Measurements from ENCODE around the gene NR6A1. TPM values are rescaled to one million over a fixed set of nuclear protein-coding genes. Genes with fewer than 3 reads are reported as not detected.

NR6A1 gene
- total RNA-seq, 1 experiment from 2014 or later = 164 TPM

GRCh38 chr9:124815601-124816000, 44.5 kb upstream of the NR6A1 start:
- TF ChIP-seq E2F1 (CRISPR knock-in tag; IDR thresholded peaks at IDR 0.05) (no peak), NR2C2 (CRISPR knock-in tag; IDR thresholded peaks at IDR 0.05) (no peak), ZNF671 (CRISPR knock-in tag; IDR thresholded peaks at IDR 0.05) (no peak), ZNF396 (CRISPR knock-in tag; IDR thresholded peaks at IDR 0.05; ENCODE audit: borderline replicate concordance) (no peak), ELF4 (CRISPR knock-in tag; IDR thresholded peaks at IDR 0.05; ENCODE audit: low read depth) (no peak), RELA (CRISPR knock-in tag; IDR thresholded peaks at IDR 0.05; ENCODE audit: borderline replicate concordance) (no peak), ATF2 (CRISPR knock-in tag; IDR thresholded peaks at IDR 0.05; ENCODE audit: borderline replicate concordance, low read depth) (no peak), RORB (CRISPR knock-in tag; IDR thresholded peaks at IDR 0.05) (no peak), FOXP4 (CRISPR knock-in tag; IDR thresholded peaks at IDR 0.05) (no peak), PREB (CRISPR knock-in tag; IDR thresholded peaks at IDR 0.05; ENCODE audit: borderline replicate concordance) (no peak)
- DNase-seq (ENCODE audit: low spot score) (no peak), ATAC-seq (no peak)
- Mint-ChIP-seq H3K4me1 (peaks cover 30% of the 10 kb centered on the region), H3K27me3 (ENCODE audit: low read depth) (no peaks in the 10 kb centered on the region), H3K27ac (no peak overlapping the region), H3K36me3 (no peaks in the 10 kb centered on the region), H3K4me3 (no peak overlapping the region), H3K9me3 (no peaks in the 10 kb centered on the region)
- ChIA-PET CTCF (interaction anchor here (0.6 to 10.1 kb wide), 4 partner anchors 25 to 1237 kb away, joined by 3 to 147 read pairs (median 30); partner anchors contain the start of genes NR6A1, OLFML2A and WDR38), POLR2A (no interaction called here)

- H3K27ac Mint-ChIP-seq = peak overlapping the region; percentile 13; the same call in 1 of the 2 replicates
- POLR2A ChIA-PET = interaction anchor here (1.1 kb wide), 1 partner anchor 47 kb away, joined by 3 read pairs; the partner anchor contains the start of genes ARPC5L and RPL35
- no peak for ATAC-seq
- H3K9me3 Mint-ChIP-seq = no peaks in the 10 kb centered on the region
- no peaks in the 10 kb centered on the region for H3K27me3 Mint-ChIP-seq (ENCODE audit: low read depth)
- peaks cover 31% of the 10 kb centered on the region for H3K4me1 Mint-ChIP-seq
- DNase-seq (ENCODE audit: low spot score) = no peak
- H3K36me3 Mint-ChIP-seq = no peaks in the 10 kb centered on the region
- H3K4me3 Mint-ChIP-seq = no peak overlapping the region
- CTCF ChIA-PET = interaction anchor here (0.6 to 10.1 kb wide), 10 partner anchors 13 to 42 kb away, joined by 3 to 147 read pairs (median 4); partner anchors contain the start of genes NR6A1, OLFML2A and WDR38
- TF ChIP-seq ATF6 (CRISPR knock-in tag; IDR thresholded peaks at IDR 0.05) = no peak
- no peak for TF ChIP-seq ATF3 (CRISPR knock-in tag; conservative IDR thresholded peaks at IDR 0.05)
- TF ChIP-seq ZMAT4 (CRISPR knock-in tag; IDR thresholded peaks at IDR 0.05) = no peak
- no peak for TF ChIP-seq CREB1 (CRISPR knock-in tag; IDR thresholded peaks at IDR 0.05)
- TF ChIP-seq SMAD3 (CRISPR knock-in tag; IDR thresholded peaks at IDR 0.05; ENCODE audit: borderline replicate concordance) = no peak
- TF ChIP-seq PREB (CRISPR knock-in tag; IDR thresholded peaks at IDR 0.05; ENCODE audit: borderline replicate concordance) = no peak
- no peak for TF ChIP-seq TEAD1 (CRISPR knock-in tag; IDR thresholded peaks at IDR 0.05)
- TF ChIP-seq FOXP4 (CRISPR knock-in tag; IDR thresholded peaks at IDR 0.05) = no peak
- TF ChIP-seq ELF4 (CRISPR knock-in tag; IDR thresholded peaks at IDR 0.05; ENCODE audit: low read depth) = no peak
- no peak for TF ChIP-seq GTF2I (CRISPR knock-in tag; conservative IDR thresholded peaks at IDR 0.05)
- no peak for TF ChIP-seq MAX (CRISPR knock-in tag; IDR thresholded peaks at IDR 0.05)
Measured at GRCh38 chr9:124814164-124814535, 43.0 kb upstream of the NR6A1 start.

All from WTC11 (cell line).